GM13977 (cell line): ENCODE results near the gene PITX1.

Experiments used
- DNase-seq: peaks from one replicate; pipeline ENCODE4 v3.0.0; 2012; ENCODE audit warnings: low spot score
- CTCF ChIP-seq: IDR thresholded peaks from 2 replicates; pipeline ENCODE4 v1.5.1; 2012; ENCODE audit warnings: mild to moderate bottlenecking, control low read depth; ENCODE audit not compliant: insufficient read depth; ENCODE audit errors: extremely low read depth, missing control alignments
- in situ Hi-C: fragments of 300-500 bp; cut with MboI; formaldehyde crosslinking; loops from one replicate; pipeline ENCODE4 v1.12.0; 2022; ENCODE audit warnings: low sequenced_read_pairs, low pct_unique_long_range_greater_than_20kb, mixed read lengths, inconsistent platforms; ENCODE audit not compliant: unreplicated experiment

Gene PITX1

GRCh38 chr5:135045488-135045887 is 11.5 kb upstream of the PITX1 start:
- in situ Hi-C loops, result no loop called here
- TF ChIP-seq CTCF, result no peak
- DNase-seq, result no peak

- no peak for DNase-seq
- TF ChIP-seq CTCF, result no peak
- in situ Hi-C loops, result no loop called here
These were observed 8.6 kb upstream of the PITX1 start for GRCh38 chr5:135042595-135042994.

GRCh38 chr5:135041726-135042125 is 7.7 kb upstream of the PITX1 start:
- TF ChIP-seq CTCF, result no peak
- no peak for DNase-seq
- in situ Hi-C loops, result no loop called here

GRCh38 chr5:135041145-135041587 is 7.1 kb upstream of the PITX1 start:
- DNase-seq, result no peak
- in situ Hi-C loops, result no loop called here
- no peak for TF ChIP-seq CTCF

- in situ Hi-C loops, result no loop called here
- DNase-seq, result no peak
- TF ChIP-seq CTCF, result no peak
These were observed 6.5 kb upstream of the PITX1 start for GRCh38 chr5:135040333-135041144.

GRCh38 chr5:135040034-135040332 is 6.0 kb upstream of the PITX1 start:
- in situ Hi-C loops, result no loop called here
- TF ChIP-seq CTCF, result no peak
- DNase-seq, result no peak
